ENCODE measurements around the gene NRG2.

NRG2 gene

GRCh38 chr5:139966856-139967255 is 76.2 kb downstream of the NRG2 start:
- DNase-seq = no peak

GRCh38 chr5:139964994-139965565 is 78.0 kb downstream of the NRG2 start:
- DNase-seq = no peak

- DNase-seq = no peak
Measured at GRCh38 chr5:139964266-139964993, 78.7 kb downstream of the NRG2 start.

- DNase-seq = no peak
Measured at GRCh38 chr5:139962445-139962844, 80.7 kb downstream of the NRG2 start.

- DNase-seq = no peak
Measured at GRCh38 chr5:139961435-139962157, 81.5 kb downstream of the NRG2 start.

- DNase-seq = no peak
Measured at GRCh38 chr5:139960723-139961383, 82.2 kb downstream of the NRG2 start.

GRCh38 chr5:139958432-139959148 is 84.5 kb downstream of the NRG2 start:
- DNase-seq = no peak

- DNase-seq = no peak
Measured at GRCh38 chr5:139956342-139956741, 86.8 kb downstream of the NRG2 start.

- DNase-seq = no peak
Measured at GRCh38 chr5:139955616-139956273, 87.4 kb downstream of the NRG2 start.

GRCh38 chr5:139955053-139955605 is 88.0 kb downstream of the NRG2 start:
- no peak for DNase-seq

GRCh38 chr5:139954462-139954861 is 88.6 kb downstream of the NRG2 start:
- DNase-seq = no peak

- DNase-seq = no peak
Measured at GRCh38 chr5:139954022-139954421, 89.1 kb downstream of the NRG2 start.

- DNase-seq = peak; percentile 56
Measured at GRCh38 chr5:139952574-139952973, 90.5 kb downstream of the NRG2 start.

- DNase-seq = no peak
Measured at GRCh38 chr5:139951983-139952382, 91.1 kb downstream of the NRG2 start.

GRCh38 chr5:139951296-139951924 is 91.7 kb downstream of the NRG2 start:
- no peak for DNase-seq

- DNase-seq = no peak
Measured at GRCh38 chr5:139950436-139950835, 92.7 kb downstream of the NRG2 start.

- no peak for DNase-seq
Measured at GRCh38 chr5:139949710-139950109, 93.4 kb downstream of the NRG2 start.

GRCh38 chr5:139947727-139948126 is 95.4 kb downstream of the NRG2 start:
- no peak for DNase-seq

- no peak for DNase-seq
Measured at GRCh38 chr5:139946440-139946839, 96.7 kb downstream of the NRG2 start.

GRCh38 chr5:139946006-139946405 is 97.1 kb downstream of the NRG2 start:
- DNase-seq = no peak

- DNase-seq = no peak
Measured at GRCh38 chr5:139942243-139942642, 100.9 kb downstream of the NRG2 start.

GRCh38 chr5:139930406-139930805 is 112.7 kb downstream of the NRG2 start:
- DNase-seq = no peak
